HCT116 (cell line): Measurements from ENCODE around the gene RAB4A. TPM values are rescaled to one million over a fixed set of nuclear protein-coding genes. Genes with fewer than 3 reads are reported as not detected.

Source experiments
- ATAC-seq: fragments of 200-7000 bp; cut with Tn5 transposase; 2 replicates; pipeline ENCODE4 v1.9.1; 2020; ENCODE audit warnings: mild to moderate bottlenecking, moderate library complexity
- BruUV-seq: library from RNA; stranded (reverse); fragments of 400-500 nt; replicated peaks from 2 replicates; lab custom pipeline; 2021; lab: Mats Ljungman, UMichigan
- CTCF ChIA-PET: fragments of 300-600 bp; sonication (Branson Sonifier 250); formaldehyde crosslinking; loops from one replicate; lab custom pipeline; 2021; ENCODE audit warnings: antibody characterized with exemption; lab: Charles Lee
- POLR2A ChIA-PET: fragments of 300-600, 350-600 bp; sonication (Branson Sonifier 250); formaldehyde crosslinking; loops from one replicate; lab custom pipeline; 2021; ENCODE audit warnings: antibody characterized with exemption; lab: Charles Lee
- RAD21 ChIA-PET, 2 experiments: fragments of 300-600 bp; sonication (Branson Sonifier 250); formaldehyde crosslinking; loops; one replicate each; lab custom pipeline; 2023; ENCODE audit warnings: low total read pairs in 2 of 2; ENCODE audit not compliant: uncharacterized antibody in 2 of 2, unreplicated experiment in 2 of 2, low non-redundant PET in 1 of 2; lab: Charles Lee
- DNase-seq: peaks from one replicate; pipeline ENCODE4 v3.0.0-alpha.2; 2010; ENCODE audit warnings: low read depth, low spot score
- H2AFZ ChIP-seq: fragments of 200-600 bp; shearing (Covaris generic), sonication (generic); 2 replicates; pipeline ENCODE4 v1.6.1; 2017; ENCODE audit warnings: low read depth, mixed run types, mixed read lengths, antibody characterized with exemption, low read length; ENCODE audit not compliant: poor library complexity, severe bottlenecking
- H3K27ac ChIP-seq: 2 replicates; pipeline ENCODE4 v1.5.1; 2012; ENCODE audit warnings: low read depth, low read length
- H3K27me3 ChIP-seq: fragments of 200-600 bp; sonication (generic); 2 replicates; pipeline ENCODE4 v1.6.1; 2016; ENCODE audit warnings: mixed run types, low read length, mixed read lengths; ENCODE audit not compliant: insufficient read depth
- H3K36me3 ChIP-seq, 2 experiments: fragments of 200-500 bp in 1 of 2; fragments of 200-600 bp in 1 of 2; sonication (Bioruptor generic) in 1 of 2; sonication (generic) in 1 of 2; 2 replicates each; pipeline versions ENCODE4 v1.5.1 to v1.6.1; 2014 to 2016; ENCODE audit warnings: low read length in 2 of 2, inconsistent platforms in 1 of 2, mixed read lengths in 1 of 2, mixed run types in 1 of 2; ENCODE audit not compliant: insufficient read depth in 2 of 2, control insufficient read depth in 1 of 2
- H3K4me1 ChIP-seq, 2 experiments: fragments of 200-600 bp in 1 of 2; sonication (generic) in 1 of 2; 2 replicates each; pipeline versions ENCODE4 v1.5.1 to v1.6.1; 2012 to 2017; ENCODE audit warnings: low read length in 2 of 2, inconsistent platforms in 1 of 2, mild to moderate bottlenecking in 1 of 2, mixed read lengths in 1 of 2, mixed run types in 1 of 2, moderate library complexity in 1 of 2; ENCODE audit not compliant: insufficient read depth in 2 of 2, control insufficient read depth in 1 of 2
- H3K4me2 ChIP-seq: fragments of 200-600 bp; sonication (generic); 2 replicates; pipeline ENCODE4 v1.6.1; 2017; ENCODE audit warnings: mixed run types, low read length, mixed read lengths
- H3K4me3 ChIP-seq, 2 experiments: fragments of 200-600 bp in 1 of 2; sonication (generic) in 1 of 2; replicated peaks in 1 of 2; 2 replicates each; pipeline ENCODE4 v1.5.1; 2011 to 2016; ENCODE audit warnings: low read length in 2 of 2, control low read depth in 1 of 2, low read depth in 1 of 2, mild to moderate bottlenecking in 1 of 2, mixed read lengths in 1 of 2, mixed run types in 1 of 2
- H3K79me2 ChIP-seq: fragments of 200-600 bp; sonication (generic); 2 replicates; pipeline ENCODE4 v1.6.1; 2017; ENCODE audit warnings: mild to moderate bottlenecking, mixed run types, low read length, moderate library complexity, mixed read lengths; ENCODE audit not compliant: insufficient read depth
- H3K9ac ChIP-seq: fragments of 200-600 bp; sonication (generic); 2 replicates; pipeline ENCODE4 v1.6.1; 2016; ENCODE audit warnings: low read length, mixed read lengths
- H3K9me2 ChIP-seq: fragments of 200-600 bp; sonication (generic), shearing (Covaris generic); 2 replicates; pipeline ENCODE4 v1.6.1; 2017; ENCODE audit warnings: mixed run types, mild to moderate bottlenecking, moderate library complexity; ENCODE audit not compliant: insufficient read depth
- H3K9me3 ChIP-seq, 2 experiments: fragments of 200-500 bp in 1 of 2; fragments of 200-600 bp in 1 of 2; sonication (Bioruptor generic) in 1 of 2; sonication (generic) in 1 of 2; 2 replicates each; pipeline ENCODE4 v1.6.1; 2014 to 2017; ENCODE audit warnings: low read length in 2 of 2, mixed read lengths in 2 of 2, inconsistent platforms in 1 of 2, low read depth in 1 of 2, mild to moderate bottlenecking in 1 of 2, mixed run types in 1 of 2, moderate library complexity in 1 of 2; ENCODE audit not compliant: control insufficient read depth in 1 of 2, insufficient read depth in 1 of 2
- H4K20me1 ChIP-seq: fragments of 200-600 bp; sonication (generic), shearing (Covaris generic); 2 replicates; pipeline ENCODE4 v1.6.1; 2017; ENCODE audit warnings: mixed run types, mild to moderate bottlenecking, moderate library complexity; ENCODE audit not compliant: insufficient read depth
- CBX3 ChIP-seq: IDR thresholded peaks from 2 replicates; pipeline ENCODE4 v1.6.1; 2012; ENCODE audit warnings: low read depth
- EGR1 ChIP-seq: IDR thresholded peaks from 2 replicates; pipeline ENCODE4 v1.6.1; 2012; ENCODE audit warnings: low read depth
- ELF1 ChIP-seq: IDR thresholded peaks from 2 replicates; pipeline ENCODE4 v1.6.1; 2012; ENCODE audit warnings: low read depth, borderline replicate concordance
- EZH2 ChIP-seq: fragments of 200-600 bp; sonication (generic); IDR thresholded peaks from 2 replicates; pipeline ENCODE4 v1.6.1; 2017; ENCODE audit warnings: antibody characterized with exemption, mixed run types
- EZH2phosphoT487 ChIP-seq: fragments of 200-600 bp; IDR thresholded peaks from 2 replicates; pipeline ENCODE4 v1.6.1; 2018; ENCODE audit warnings: antibody characterized with exemption, borderline replicate concordance
- FOSL1 ChIP-seq: IDR thresholded peaks from 2 replicates; pipeline ENCODE4 v1.6.1; 2012; ENCODE audit warnings: low read depth
- POLR2A ChIP-seq: IDR thresholded peaks from 2 replicates; pipeline ENCODE4 v1.7.0; 2011; ENCODE audit warnings: borderline replicate concordance; ENCODE audit not compliant: insufficient read depth, insufficient read length; ENCODE audit errors: extremely low read depth
- RAD21 ChIP-seq: IDR thresholded peaks from 2 replicates; pipeline ENCODE4 v1.6.1; 2012; ENCODE audit warnings: low read depth, mild to moderate bottlenecking
- SP1 ChIP-seq: IDR thresholded peaks from 2 replicates; pipeline ENCODE4 v1.6.1; 2012; ENCODE audit warnings: low read depth
- SRF ChIP-seq: IDR thresholded peaks from 2 replicates; pipeline ENCODE4 v1.6.1; 2012; ENCODE audit warnings: low read depth
- TCF7L2 ChIP-seq: IDR thresholded peaks from 2 replicates; pipeline ENCODE4 v1.7.0; 2011; ENCODE audit warnings: borderline replicate concordance, inconsistent platforms; ENCODE audit not compliant: insufficient read depth, insufficient read length; ENCODE audit errors: extremely low read depth
- YY1 ChIP-seq: IDR thresholded peaks from 2 replicates; pipeline ENCODE4 v1.6.1; 2011; ENCODE audit warnings: low read length, low read depth, moderate library complexity, mild to moderate bottlenecking; ENCODE audit not compliant: insufficient replicate concordance; ENCODE audit errors: extremely low read depth
- ZFX ChIP-seq: fragments of 450-650 bp; IDR thresholded peaks from 2 replicates; pipeline ENCODE4 v1.6.1; 2017
- ZNF274 ChIP-seq: fragments of 200-500 bp; sonication (Bioruptor generic); IDR thresholded peaks from 2 replicates; pipeline ENCODE4 v1.6.1; 2014; ENCODE audit warnings: mild to moderate bottlenecking, low read depth, low read length, inconsistent platforms
- intact Hi-C: fragments of 100-400 bp; cut with micrococcal nuclease; formaldehyde crosslinking; loops from 2 replicates; pipeline ENCODE4 v1.10.0; 2022
- total RNA-seq: library from RNA; stranded (reverse); gene quantifications from one replicate; pipeline ENCODE4 v1.2.1, GENCODE V29; 2021; ENCODE audit not compliant: unreplicated experiment
- TF ChIP-seq, protein P1 (sequence below): IDR thresholded peaks from 2 replicates; pipeline ENCODE4 v1.6.1; 2012; ENCODE audit warnings: low read depth
- TF ChIP-seq, protein P2 (sequence below): IDR thresholded peaks from 2 replicates; pipeline ENCODE4 v1.6.1; 2012
- TF ChIP-seq, protein P3 (sequence below): IDR thresholded peaks from 2 replicates; pipeline ENCODE4 v1.6.1; 2011; ENCODE audit warnings: mild to moderate bottlenecking, low read length, moderate library complexity; ENCODE audit not compliant: insufficient replicate concordance; ENCODE audit errors: extremely low read depth

Gene RAB4A
- total RNA-seq, 1 experiment from 2014 or later: 101 TPM

DNA sequence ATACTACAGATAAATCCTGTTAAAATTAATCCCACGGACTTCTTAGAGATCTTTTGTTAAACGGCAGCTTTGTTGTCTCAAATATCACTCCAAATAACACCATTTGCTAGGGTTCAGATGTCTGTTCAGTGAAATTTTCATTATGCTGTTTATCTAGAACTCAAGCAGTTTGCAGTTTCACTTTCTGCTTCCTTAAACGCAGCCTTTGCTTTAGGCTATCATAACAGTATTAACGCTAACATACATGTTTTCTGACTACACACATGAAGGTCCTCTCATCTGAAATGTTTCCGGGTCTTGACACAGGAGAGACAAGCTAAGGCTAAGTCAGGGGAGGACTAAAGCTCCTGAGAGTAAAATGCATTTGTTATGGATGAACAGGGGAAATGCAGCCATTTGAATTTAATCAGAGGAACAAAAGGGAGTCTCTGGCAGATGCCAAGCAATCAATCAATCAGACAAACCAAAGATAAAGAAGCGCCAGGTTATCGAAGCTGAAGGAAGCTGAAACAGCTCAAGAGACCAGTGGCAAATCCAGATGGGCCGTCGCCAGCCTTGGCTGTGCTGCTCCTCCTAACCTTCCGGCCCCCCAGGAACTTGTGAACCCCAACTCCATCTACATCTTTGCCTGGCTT is 55.1 kb downstream of the RAB4A start (continued):
- no peak for TF ChIP-seq YY1

DNA sequence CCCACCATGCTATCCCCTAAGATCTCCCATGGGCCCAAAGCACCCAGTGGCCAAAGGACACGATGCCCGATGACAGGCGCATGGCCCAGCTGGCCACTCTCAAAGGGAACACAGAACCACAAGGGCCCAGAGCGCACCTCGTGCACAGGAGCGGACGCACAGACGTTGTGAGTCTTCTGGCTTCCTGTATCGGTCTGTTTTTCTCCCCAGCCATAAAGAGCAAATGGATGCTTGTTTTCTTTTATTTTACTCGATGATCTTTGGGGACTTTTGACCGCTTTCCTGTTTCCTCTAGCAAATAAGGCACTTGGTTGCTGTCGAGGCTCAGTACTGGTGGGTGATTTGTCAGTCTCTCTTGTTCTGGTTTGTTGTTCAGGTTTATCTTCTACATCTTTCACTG is 55.7 kb downstream of the RAB4A start:
- Histone ChIP-seq H3K4me1 (no peaks in the 10 kb centered on the region), H3K9ac (no peak overlapping the region), H4K20me1 (no peaks in the 10 kb centered on the region), H2AFZ (no peak overlapping the region), H3K4me2 (no peak overlapping the region), H3K27me3 (no peaks in the 10 kb centered on the region), H3K9me2 (no peaks in the 10 kb centered on the region), H3K9me3 (no peaks in the 10 kb centered on the region), H3K36me3 (peaks cover 7 to 17% of the 10 kb centered on the region in 2 experiments; a peak in 2 of 4 replicates), H3K79me2 (no peaks in the 10 kb centered on the region), H3K4me3 (no peak overlapping the region), H3K27ac (no peak overlapping the region)
- BruUV-seq: no TSS peak
- no peak for ATAC-seq
- ChIA-PET RAD21 (no interaction called here), POLR2A (no interaction called here), CTCF (no interaction called here)
- no peak for DNase-seq
- intact Hi-C loops: no loop called here
- TF ChIP-seq, protein P1, sequence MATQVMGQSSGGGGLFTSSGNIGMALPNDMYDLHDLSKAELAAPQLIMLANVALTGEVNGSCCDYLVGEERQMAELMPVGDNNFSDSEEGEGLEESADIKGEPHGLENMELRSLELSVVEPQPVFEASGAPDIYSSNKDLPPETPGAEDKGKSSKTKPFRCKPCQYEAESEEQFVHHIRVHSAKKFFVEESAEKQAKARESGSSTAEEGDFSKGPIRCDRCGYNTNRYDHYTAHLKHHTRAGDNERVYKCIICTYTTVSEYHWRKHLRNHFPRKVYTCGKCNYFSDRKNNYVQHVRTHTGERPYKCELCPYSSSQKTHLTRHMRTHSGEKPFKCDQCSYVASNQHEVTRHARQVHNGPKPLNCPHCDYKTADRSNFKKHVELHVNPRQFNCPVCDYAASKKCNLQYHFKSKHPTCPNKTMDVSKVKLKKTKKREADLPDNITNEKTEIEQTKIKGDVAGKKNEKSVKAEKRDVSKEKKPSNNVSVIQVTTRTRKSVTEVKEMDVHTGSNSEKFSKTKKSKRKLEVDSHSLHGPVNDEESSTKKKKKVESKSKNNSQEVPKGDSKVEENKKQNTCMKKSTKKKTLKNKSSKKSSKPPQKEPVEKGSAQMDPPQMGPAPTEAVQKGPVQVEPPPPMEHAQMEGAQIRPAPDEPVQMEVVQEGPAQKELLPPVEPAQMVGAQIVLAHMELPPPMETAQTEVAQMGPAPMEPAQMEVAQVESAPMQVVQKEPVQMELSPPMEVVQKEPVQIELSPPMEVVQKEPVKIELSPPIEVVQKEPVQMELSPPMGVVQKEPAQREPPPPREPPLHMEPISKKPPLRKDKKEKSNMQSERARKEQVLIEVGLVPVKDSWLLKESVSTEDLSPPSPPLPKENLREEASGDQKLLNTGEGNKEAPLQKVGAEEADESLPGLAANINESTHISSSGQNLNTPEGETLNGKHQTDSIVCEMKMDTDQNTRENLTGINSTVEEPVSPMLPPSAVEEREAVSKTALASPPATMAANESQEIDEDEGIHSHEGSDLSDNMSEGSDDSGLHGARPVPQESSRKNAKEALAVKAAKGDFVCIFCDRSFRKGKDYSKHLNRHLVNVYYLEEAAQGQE: no peak
- TF ChIP-seq, protein P2, sequence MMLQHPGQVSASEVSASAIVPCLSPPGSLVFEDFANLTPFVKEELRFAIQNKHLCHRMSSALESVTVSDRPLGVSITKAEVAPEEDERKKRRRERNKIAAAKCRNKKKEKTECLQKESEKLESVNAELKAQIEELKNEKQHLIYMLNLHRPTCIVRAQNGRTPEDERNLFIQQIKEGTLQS: no peak
- TF ChIP-seq FOSL1: no peak
- no peak for TF ChIP-seq CBX3
- TF ChIP-seq ZNF274: no peak
- TF ChIP-seq, protein P3, sequence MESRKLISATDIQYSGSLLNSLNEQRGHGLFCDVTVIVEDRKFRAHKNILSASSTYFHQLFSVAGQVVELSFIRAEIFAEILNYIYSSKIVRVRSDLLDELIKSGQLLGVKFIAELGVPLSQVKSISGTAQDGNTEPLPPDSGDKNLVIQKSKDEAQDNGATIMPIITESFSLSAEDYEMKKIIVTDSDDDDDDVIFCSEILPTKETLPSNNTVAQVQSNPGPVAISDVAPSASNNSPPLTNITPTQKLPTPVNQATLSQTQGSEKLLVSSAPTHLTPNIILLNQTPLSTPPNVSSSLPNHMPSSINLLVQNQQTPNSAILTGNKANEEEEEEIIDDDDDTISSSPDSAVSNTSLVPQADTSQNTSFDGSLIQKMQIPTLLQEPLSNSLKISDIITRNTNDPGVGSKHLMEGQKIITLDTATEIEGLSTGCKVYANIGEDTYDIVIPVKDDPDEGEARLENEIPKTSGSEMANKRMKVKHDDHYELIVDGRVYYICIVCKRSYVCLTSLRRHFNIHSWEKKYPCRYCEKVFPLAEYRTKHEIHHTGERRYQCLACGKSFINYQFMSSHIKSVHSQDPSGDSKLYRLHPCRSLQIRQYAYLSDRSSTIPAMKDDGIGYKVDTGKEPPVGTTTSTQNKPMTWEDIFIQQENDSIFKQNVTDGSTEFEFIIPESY: no peak
- TF ChIP-seq EGR1: no peak
- no peak for TF ChIP-seq EZH2phosphoT487
- no peak for TF ChIP-seq SRF
- TF ChIP-seq EZH2: no peak
- no peak for TF ChIP-seq ELF1
- no peak for TF ChIP-seq TCF7L2
- TF ChIP-seq ZFX: no peak
- TF ChIP-seq RAD21: no peak
- no peak for TF ChIP-seq POLR2A
- TF ChIP-seq SP1: no peak
- no peak for TF ChIP-seq YY1
